HCT116 (cell line): Measurements from ENCODE around the gene PTPRS. TPM values are rescaled to one million over a fixed set of nuclear protein-coding genes. Genes with fewer than 3 reads are reported as not detected.

ENCODE experiments used
- ATAC-seq: fragments of 200-7000 bp; cut with Tn5 transposase; 2 replicates; pipeline ENCODE4 v1.9.1; 2020; ENCODE audit warnings: mild to moderate bottlenecking, moderate library complexity
- BruUV-seq: library from RNA; stranded (reverse); fragments of 400-500 nt; replicated peaks from 2 replicates; lab custom pipeline; 2021; lab: Mats Ljungman, UMichigan
- CTCF ChIA-PET: fragments of 300-600 bp; sonication (Branson Sonifier 250); formaldehyde crosslinking; loops from one replicate; lab custom pipeline; 2021; ENCODE audit warnings: antibody characterized with exemption; lab: Charles Lee
- POLR2A ChIA-PET: fragments of 300-600, 350-600 bp; sonication (Branson Sonifier 250); formaldehyde crosslinking; loops from one replicate; lab custom pipeline; 2021; ENCODE audit warnings: antibody characterized with exemption; lab: Charles Lee
- RAD21 ChIA-PET, 2 experiments: fragments of 300-600 bp; sonication (Branson Sonifier 250); formaldehyde crosslinking; loops; one replicate each; lab custom pipeline; 2023; ENCODE audit warnings: low total read pairs in 2 of 2; ENCODE audit not compliant: uncharacterized antibody in 2 of 2, unreplicated experiment in 2 of 2, low non-redundant PET in 1 of 2; lab: Charles Lee
- DNase-seq: peaks from one replicate; pipeline ENCODE4 v3.0.0-alpha.2; 2010; ENCODE audit warnings: low read depth, low spot score
- H2AFZ ChIP-seq: fragments of 200-600 bp; shearing (Covaris generic), sonication (generic); 2 replicates; pipeline ENCODE4 v1.6.1; 2017; ENCODE audit warnings: low read depth, mixed run types, mixed read lengths, antibody characterized with exemption, low read length; ENCODE audit not compliant: poor library complexity, severe bottlenecking
- H3K27ac ChIP-seq: 2 replicates; pipeline ENCODE4 v1.5.1; 2012; ENCODE audit warnings: low read depth, low read length
- H3K27me3 ChIP-seq: fragments of 200-600 bp; sonication (generic); 2 replicates; pipeline ENCODE4 v1.6.1; 2016; ENCODE audit warnings: mixed run types, low read length, mixed read lengths; ENCODE audit not compliant: insufficient read depth
- H3K36me3 ChIP-seq, 2 experiments: fragments of 200-500 bp in 1 of 2; fragments of 200-600 bp in 1 of 2; sonication (Bioruptor generic) in 1 of 2; sonication (generic) in 1 of 2; 2 replicates each; pipeline versions ENCODE4 v1.5.1 to v1.6.1; 2014 to 2016; ENCODE audit warnings: low read length in 2 of 2, inconsistent platforms in 1 of 2, mixed read lengths in 1 of 2, mixed run types in 1 of 2; ENCODE audit not compliant: insufficient read depth in 2 of 2, control insufficient read depth in 1 of 2
- H3K4me1 ChIP-seq, 2 experiments: fragments of 200-600 bp in 1 of 2; sonication (generic) in 1 of 2; 2 replicates each; pipeline versions ENCODE4 v1.5.1 to v1.6.1; 2012 to 2017; ENCODE audit warnings: low read length in 2 of 2, inconsistent platforms in 1 of 2, mild to moderate bottlenecking in 1 of 2, mixed read lengths in 1 of 2, mixed run types in 1 of 2, moderate library complexity in 1 of 2; ENCODE audit not compliant: insufficient read depth in 2 of 2, control insufficient read depth in 1 of 2
- H3K4me2 ChIP-seq: fragments of 200-600 bp; sonication (generic); 2 replicates; pipeline ENCODE4 v1.6.1; 2017; ENCODE audit warnings: mixed run types, low read length, mixed read lengths
- H3K4me3 ChIP-seq, 2 experiments: fragments of 200-600 bp in 1 of 2; sonication (generic) in 1 of 2; replicated peaks in 1 of 2; 2 replicates each; pipeline ENCODE4 v1.5.1; 2011 to 2016; ENCODE audit warnings: low read length in 2 of 2, control low read depth in 1 of 2, low read depth in 1 of 2, mild to moderate bottlenecking in 1 of 2, mixed read lengths in 1 of 2, mixed run types in 1 of 2
- H3K79me2 ChIP-seq: fragments of 200-600 bp; sonication (generic); 2 replicates; pipeline ENCODE4 v1.6.1; 2017; ENCODE audit warnings: mild to moderate bottlenecking, mixed run types, low read length, moderate library complexity, mixed read lengths; ENCODE audit not compliant: insufficient read depth
- H3K9ac ChIP-seq: fragments of 200-600 bp; sonication (generic); 2 replicates; pipeline ENCODE4 v1.6.1; 2016; ENCODE audit warnings: low read length, mixed read lengths
- H3K9me2 ChIP-seq: fragments of 200-600 bp; sonication (generic), shearing (Covaris generic); 2 replicates; pipeline ENCODE4 v1.6.1; 2017; ENCODE audit warnings: mixed run types, mild to moderate bottlenecking, moderate library complexity; ENCODE audit not compliant: insufficient read depth
- H3K9me3 ChIP-seq, 2 experiments: fragments of 200-500 bp in 1 of 2; fragments of 200-600 bp in 1 of 2; sonication (Bioruptor generic) in 1 of 2; sonication (generic) in 1 of 2; 2 replicates each; pipeline ENCODE4 v1.6.1; 2014 to 2017; ENCODE audit warnings: low read length in 2 of 2, mixed read lengths in 2 of 2, inconsistent platforms in 1 of 2, low read depth in 1 of 2, mild to moderate bottlenecking in 1 of 2, mixed run types in 1 of 2, moderate library complexity in 1 of 2; ENCODE audit not compliant: control insufficient read depth in 1 of 2, insufficient read depth in 1 of 2
- H4K20me1 ChIP-seq: fragments of 200-600 bp; sonication (generic), shearing (Covaris generic); 2 replicates; pipeline ENCODE4 v1.6.1; 2017; ENCODE audit warnings: mixed run types, mild to moderate bottlenecking, moderate library complexity; ENCODE audit not compliant: insufficient read depth
- EGR1 ChIP-seq: IDR thresholded peaks from 2 replicates; pipeline ENCODE4 v1.6.1; 2012; ENCODE audit warnings: low read depth
- EZH2 ChIP-seq: fragments of 200-600 bp; sonication (generic); IDR thresholded peaks from 2 replicates; pipeline ENCODE4 v1.6.1; 2017; ENCODE audit warnings: antibody characterized with exemption, mixed run types
- JUND ChIP-seq: IDR thresholded peaks from 2 replicates; pipeline ENCODE4 v1.6.1; 2012
- POLR2A ChIP-seq: IDR thresholded peaks from 2 replicates; pipeline ENCODE4 v1.7.0; 2011; ENCODE audit warnings: borderline replicate concordance; ENCODE audit not compliant: insufficient read depth, insufficient read length; ENCODE audit errors: extremely low read depth
- SP1 ChIP-seq: IDR thresholded peaks from 2 replicates; pipeline ENCODE4 v1.6.1; 2012; ENCODE audit warnings: low read depth
- SRF ChIP-seq: IDR thresholded peaks from 2 replicates; pipeline ENCODE4 v1.6.1; 2012; ENCODE audit warnings: low read depth
- ZNF274 ChIP-seq: fragments of 200-500 bp; sonication (Bioruptor generic); IDR thresholded peaks from 2 replicates; pipeline ENCODE4 v1.6.1; 2014; ENCODE audit warnings: mild to moderate bottlenecking, low read depth, low read length, inconsistent platforms
- intact Hi-C: fragments of 100-400 bp; cut with micrococcal nuclease; formaldehyde crosslinking; loops from 2 replicates; pipeline ENCODE4 v1.10.0; 2022
- total RNA-seq: library from RNA; stranded (reverse); gene quantifications from one replicate; pipeline ENCODE4 v1.2.1, GENCODE V29; 2021; ENCODE audit not compliant: unreplicated experiment
- TF ChIP-seq, protein P1 (sequence below): IDR thresholded peaks from 2 replicates; pipeline ENCODE4 v1.6.1; 2011; ENCODE audit warnings: mild to moderate bottlenecking, low read length, moderate library complexity; ENCODE audit not compliant: insufficient replicate concordance; ENCODE audit errors: extremely low read depth
- TF ChIP-seq, protein P2 (sequence below): IDR thresholded peaks from 2 replicates; pipeline ENCODE4 v1.6.1; 2012
- TF ChIP-seq, protein P3 (sequence below), 3 experiments: fragments of 200-600 bp in 1 of 3; sonication (generic) in 1 of 3; IDR thresholded peaks in 2 of 3; conservative IDR thresholded peaks in 1 of 3; 2 replicates each; pipeline ENCODE4 v1.5.1; 2012 to 2017; ENCODE audit warnings: low read depth in 2 of 3, low read length in 2 of 3, antibody characterized with exemption in 1 of 3, borderline replicate concordance in 1 of 3, control low read depth in 1 of 3, mild to moderate bottlenecking in 1 of 3, mixed read lengths in 1 of 3, mixed run types in 1 of 3, moderate library complexity in 1 of 3; ENCODE audit not compliant: insufficient read depth in 1 of 3
- TF ChIP-seq, protein P4 (sequence below): IDR thresholded peaks from 2 replicates; pipeline ENCODE4 v1.6.1; 2012; ENCODE audit warnings: low read depth

Gene PTPRS
- total RNA-seq, 1 experiment from 2014 or later = 123 TPM

DNA sequence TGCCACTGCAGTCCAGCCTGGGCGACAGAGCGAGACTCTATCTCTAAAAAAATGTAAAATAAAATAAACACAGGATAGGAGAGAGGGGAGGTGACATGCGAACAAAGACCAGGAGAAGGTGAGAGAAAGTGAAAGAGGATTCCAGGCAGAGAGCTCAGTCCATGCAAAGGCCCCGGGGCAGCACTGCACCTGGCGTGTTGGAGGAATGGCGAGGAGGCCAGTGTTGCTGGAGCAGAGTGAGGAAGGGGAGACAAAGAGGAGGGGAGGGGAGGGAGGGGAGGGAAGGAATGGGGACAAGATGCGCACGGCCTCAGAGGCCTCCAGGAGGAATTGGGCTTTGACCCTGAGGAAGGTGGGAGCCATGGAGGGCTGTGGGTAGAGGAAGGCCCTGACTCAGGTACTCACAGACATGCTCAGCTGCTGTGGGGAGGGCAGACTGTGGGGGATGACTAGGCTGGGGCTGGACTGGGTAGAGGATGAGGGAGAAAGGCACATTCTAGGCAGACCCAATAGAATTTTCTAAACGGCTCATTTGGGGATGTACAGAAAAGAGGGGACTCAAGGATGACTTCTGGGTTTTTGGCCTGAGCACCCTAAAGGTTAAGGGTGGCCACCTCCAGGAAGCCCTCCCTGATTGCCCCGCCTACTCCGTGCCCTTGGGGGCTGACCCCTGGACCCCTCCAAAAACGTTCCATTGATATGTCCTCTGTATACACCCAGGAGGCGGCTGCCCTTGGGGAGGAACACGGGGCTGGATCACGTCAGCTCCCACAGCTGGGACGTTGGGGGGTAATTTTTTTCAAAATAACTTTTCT is 43.9 kb downstream of the PTPRS start:
- ATAC-seq (no peak), DNase-seq (no peak)
- Histone ChIP-seq H3K9me3 (no peaks in the 10 kb centered on the region), H3K4me2 (no peak overlapping the region), H3K36me3 (no peaks in the 10 kb centered on the region), H2AFZ (no peak overlapping the region), H3K4me1 (peaks cover 5 to 23% of the 10 kb centered on the region in 2 experiments; a peak in 3 of 4 replicates), H3K9me2 (no peaks in the 10 kb centered on the region), H3K79me2 (peaks cover 9% of the 10 kb centered on the region), H4K20me1 (no peaks in the 10 kb centered on the region), H3K27me3 (no peaks in the 10 kb centered on the region), H3K27ac (no peak overlapping the region), H3K4me3 (no peak overlapping the region), H3K9ac (no peak overlapping the region)
- RAD21 ChIA-PET = no interaction called here
- CTCF ChIA-PET = no interaction called here
- TF ChIP-seq JUND (no peak), EGR1 (no peak)
- TF ChIP-seq, protein P1, sequence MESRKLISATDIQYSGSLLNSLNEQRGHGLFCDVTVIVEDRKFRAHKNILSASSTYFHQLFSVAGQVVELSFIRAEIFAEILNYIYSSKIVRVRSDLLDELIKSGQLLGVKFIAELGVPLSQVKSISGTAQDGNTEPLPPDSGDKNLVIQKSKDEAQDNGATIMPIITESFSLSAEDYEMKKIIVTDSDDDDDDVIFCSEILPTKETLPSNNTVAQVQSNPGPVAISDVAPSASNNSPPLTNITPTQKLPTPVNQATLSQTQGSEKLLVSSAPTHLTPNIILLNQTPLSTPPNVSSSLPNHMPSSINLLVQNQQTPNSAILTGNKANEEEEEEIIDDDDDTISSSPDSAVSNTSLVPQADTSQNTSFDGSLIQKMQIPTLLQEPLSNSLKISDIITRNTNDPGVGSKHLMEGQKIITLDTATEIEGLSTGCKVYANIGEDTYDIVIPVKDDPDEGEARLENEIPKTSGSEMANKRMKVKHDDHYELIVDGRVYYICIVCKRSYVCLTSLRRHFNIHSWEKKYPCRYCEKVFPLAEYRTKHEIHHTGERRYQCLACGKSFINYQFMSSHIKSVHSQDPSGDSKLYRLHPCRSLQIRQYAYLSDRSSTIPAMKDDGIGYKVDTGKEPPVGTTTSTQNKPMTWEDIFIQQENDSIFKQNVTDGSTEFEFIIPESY = no peak
- intact Hi-C loops = no loop called here
- POLR2A ChIA-PET = no interaction called here
- no TSS peak for BruUV-seq

DNA sequence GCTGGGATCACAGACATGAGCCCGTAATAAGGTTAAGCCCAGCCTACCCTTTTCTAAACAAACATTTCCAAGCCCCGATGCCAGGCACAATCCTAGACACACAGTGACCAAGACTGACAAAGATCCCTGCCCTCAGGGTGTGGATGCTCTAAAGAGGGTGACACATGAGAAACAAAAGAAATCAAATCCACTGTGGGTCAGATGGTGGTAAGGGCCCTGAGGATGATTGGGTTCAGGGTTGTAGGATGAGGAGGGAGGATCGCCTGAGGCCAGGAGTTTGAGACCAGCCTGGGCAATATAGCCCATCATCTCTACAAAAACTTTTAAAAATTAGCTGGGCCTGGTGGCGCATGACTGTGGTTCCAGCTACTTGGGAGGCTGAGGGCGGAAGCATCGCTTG is 44.6 kb downstream of the PTPRS start:
- no TSS peak for BruUV-seq
- H3K4me2 ChIP-seq = no peak overlapping the region
- RAD21 ChIA-PET = no interaction called here
- H3K27me3 ChIP-seq = no peaks in the 10 kb centered on the region
- no peaks in the 10 kb centered on the region for H4K20me1 ChIP-seq
- no peak overlapping the region for H3K4me3 ChIP-seq
- peaks cover 13% of the 10 kb centered on the region for H3K79me2 ChIP-seq
- no peak overlapping the region for H3K27ac ChIP-seq
- POLR2A ChIA-PET = no interaction called here
- H3K36me3 ChIP-seq = no peaks in the 10 kb centered on the region
- no peak overlapping the region for H3K9ac ChIP-seq
- no peak for ATAC-seq
- CTCF ChIA-PET = no interaction called here
- no peak overlapping the region for H2AFZ ChIP-seq
- no peaks in the 10 kb centered on the region for H3K9me3 ChIP-seq
- intact Hi-C loops = no loop called here
- H3K4me1 ChIP-seq = peaks cover 5 to 25% of the 10 kb centered on the region in 2 experiments; a peak in 3 of 4 replicates
- no peak for DNase-seq
- H3K9me2 ChIP-seq = no peaks in the 10 kb centered on the region
- TF ChIP-seq, protein P2, sequence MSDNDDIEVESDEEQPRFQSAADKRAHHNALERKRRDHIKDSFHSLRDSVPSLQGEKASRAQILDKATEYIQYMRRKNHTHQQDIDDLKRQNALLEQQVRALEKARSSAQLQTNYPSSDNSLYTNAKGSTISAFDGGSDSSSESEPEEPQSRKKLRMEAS = no peak
- no peak for TF ChIP-seq SRF
- no peak for TF ChIP-seq POLR2A
- TF ChIP-seq SP1 = no peak
- TF ChIP-seq, protein P3, sequence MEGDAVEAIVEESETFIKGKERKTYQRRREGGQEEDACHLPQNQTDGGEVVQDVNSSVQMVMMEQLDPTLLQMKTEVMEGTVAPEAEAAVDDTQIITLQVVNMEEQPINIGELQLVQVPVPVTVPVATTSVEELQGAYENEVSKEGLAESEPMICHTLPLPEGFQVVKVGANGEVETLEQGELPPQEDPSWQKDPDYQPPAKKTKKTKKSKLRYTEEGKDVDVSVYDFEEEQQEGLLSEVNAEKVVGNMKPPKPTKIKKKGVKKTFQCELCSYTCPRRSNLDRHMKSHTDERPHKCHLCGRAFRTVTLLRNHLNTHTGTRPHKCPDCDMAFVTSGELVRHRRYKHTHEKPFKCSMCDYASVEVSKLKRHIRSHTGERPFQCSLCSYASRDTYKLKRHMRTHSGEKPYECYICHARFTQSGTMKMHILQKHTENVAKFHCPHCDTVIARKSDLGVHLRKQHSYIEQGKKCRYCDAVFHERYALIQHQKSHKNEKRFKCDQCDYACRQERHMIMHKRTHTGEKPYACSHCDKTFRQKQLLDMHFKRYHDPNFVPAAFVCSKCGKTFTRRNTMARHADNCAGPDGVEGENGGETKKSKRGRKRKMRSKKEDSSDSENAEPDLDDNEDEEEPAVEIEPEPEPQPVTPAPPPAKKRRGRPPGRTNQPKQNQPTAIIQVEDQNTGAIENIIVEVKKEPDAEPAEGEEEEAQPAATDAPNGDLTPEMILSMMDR (IDR thresholded peaks at IDR 0.05 in 2 of 3, conservative IDR thresholded peaks at IDR 0.05 in 1 of 3; ENCODE audit: borderline replicate concordance in 1 of 3, insufficient read depth in 1 of 3, low read depth in 2 of 3, low read length in 2 of 3) = no peak
- TF ChIP-seq EZH2 = no peak
- no peak for TF ChIP-seq ZNF274
- TF ChIP-seq, protein P4, sequence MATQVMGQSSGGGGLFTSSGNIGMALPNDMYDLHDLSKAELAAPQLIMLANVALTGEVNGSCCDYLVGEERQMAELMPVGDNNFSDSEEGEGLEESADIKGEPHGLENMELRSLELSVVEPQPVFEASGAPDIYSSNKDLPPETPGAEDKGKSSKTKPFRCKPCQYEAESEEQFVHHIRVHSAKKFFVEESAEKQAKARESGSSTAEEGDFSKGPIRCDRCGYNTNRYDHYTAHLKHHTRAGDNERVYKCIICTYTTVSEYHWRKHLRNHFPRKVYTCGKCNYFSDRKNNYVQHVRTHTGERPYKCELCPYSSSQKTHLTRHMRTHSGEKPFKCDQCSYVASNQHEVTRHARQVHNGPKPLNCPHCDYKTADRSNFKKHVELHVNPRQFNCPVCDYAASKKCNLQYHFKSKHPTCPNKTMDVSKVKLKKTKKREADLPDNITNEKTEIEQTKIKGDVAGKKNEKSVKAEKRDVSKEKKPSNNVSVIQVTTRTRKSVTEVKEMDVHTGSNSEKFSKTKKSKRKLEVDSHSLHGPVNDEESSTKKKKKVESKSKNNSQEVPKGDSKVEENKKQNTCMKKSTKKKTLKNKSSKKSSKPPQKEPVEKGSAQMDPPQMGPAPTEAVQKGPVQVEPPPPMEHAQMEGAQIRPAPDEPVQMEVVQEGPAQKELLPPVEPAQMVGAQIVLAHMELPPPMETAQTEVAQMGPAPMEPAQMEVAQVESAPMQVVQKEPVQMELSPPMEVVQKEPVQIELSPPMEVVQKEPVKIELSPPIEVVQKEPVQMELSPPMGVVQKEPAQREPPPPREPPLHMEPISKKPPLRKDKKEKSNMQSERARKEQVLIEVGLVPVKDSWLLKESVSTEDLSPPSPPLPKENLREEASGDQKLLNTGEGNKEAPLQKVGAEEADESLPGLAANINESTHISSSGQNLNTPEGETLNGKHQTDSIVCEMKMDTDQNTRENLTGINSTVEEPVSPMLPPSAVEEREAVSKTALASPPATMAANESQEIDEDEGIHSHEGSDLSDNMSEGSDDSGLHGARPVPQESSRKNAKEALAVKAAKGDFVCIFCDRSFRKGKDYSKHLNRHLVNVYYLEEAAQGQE = no peak
